Epithelial cell of esophagus (primary cell): ENCODE data around the gene ICAM1.

Experiments
- DNase-seq: peaks from one replicate; pipeline ENCODE4 v3.0.0; 2010; ENCODE audit warnings: low read depth
- H3K4me3 ChIP-seq: 2 replicates; pipeline ENCODE4 v1.5.1; 2011; ENCODE audit warnings: mild to moderate bottlenecking, low read length, control low read depth
- CTCF ChIP-seq: IDR thresholded peaks from 2 replicates; pipeline ENCODE4 v1.5.1; 2011; ENCODE audit warnings: low read depth, mild to moderate bottlenecking, low read length, control low read depth, inconsistent platforms; ENCODE audit not compliant: insufficient read depth; ENCODE audit errors: missing control alignments

ICAM1 gene

DNA sequence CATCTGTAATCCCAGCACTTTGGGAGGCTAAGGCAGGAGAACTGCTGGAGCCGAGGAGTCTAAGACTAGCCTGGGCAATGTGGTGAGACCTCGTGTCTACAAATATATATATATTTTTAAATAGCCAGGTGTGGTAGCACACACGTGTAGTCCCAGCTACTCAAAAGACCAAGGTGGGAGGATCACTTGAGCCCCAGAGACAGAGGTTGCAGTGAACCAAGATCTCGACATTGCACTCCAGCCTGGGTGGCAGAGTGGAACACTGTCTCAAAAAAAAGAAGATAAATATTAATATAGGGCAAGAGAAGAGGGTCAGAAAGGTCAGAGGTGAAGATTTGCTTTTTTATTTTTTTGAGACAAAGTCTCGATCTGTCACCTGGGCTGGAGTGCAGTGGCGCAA lies 24.4 kb upstream of the ICAM1 start:
- no peak for DNase-seq
- no peak overlapping the region for H3K4me3 ChIP-seq
- TF ChIP-seq CTCF = no peak

- no peak for TF ChIP-seq CTCF
- peak within 1 kb of the TSS; percentile 96 for H3K4me3 ChIP-seq
- peak; percentile 99 for DNase-seq
These were observed 18.9 kb upstream of the ICAM1 start, which contains the start of gene MRPL4 for GRCh38 chr19:10251792-10252694. Gene MRPL4, plus strand, starts transcription at chr19:10252214. Its CDS starts 40 bp downstream, at chr19:10252254.

- TF ChIP-seq CTCF = no peak
- DNase-seq = no peak
- H3K4me3 ChIP-seq = peak overlapping the region; percentile 96
These were observed 18.2 kb upstream of the ICAM1 start for GRCh38 chr19:10252707-10253106.

GRCh38 chr19:10254244-10254643 lies 16.7 kb upstream of the ICAM1 start:
- TF ChIP-seq CTCF = no peak
- no peak for DNase-seq
- H3K4me3 ChIP-seq = no peak overlapping the region

DNA sequence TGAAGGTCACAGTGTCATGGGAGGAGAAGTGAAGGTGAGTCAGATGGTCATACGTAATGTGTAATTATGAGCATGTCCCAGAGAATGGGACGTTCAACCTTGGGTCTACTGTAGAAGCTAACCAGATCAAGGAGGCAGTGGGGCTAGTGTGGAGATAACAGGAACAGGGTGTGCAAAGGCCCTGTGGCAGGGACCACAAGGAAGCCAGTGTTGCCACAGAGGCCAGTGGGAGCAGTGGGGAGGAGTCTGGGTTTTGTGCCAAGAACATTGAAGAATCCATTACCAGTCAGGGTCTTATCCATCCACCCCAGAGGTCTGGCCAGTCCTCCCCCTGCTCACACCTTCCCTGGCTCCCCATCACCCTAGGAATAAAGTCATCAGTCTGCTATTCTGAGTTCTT lies 15.6 kb upstream of the ICAM1 start:
- H3K4me3 ChIP-seq = no peak overlapping the region
- no peak for TF ChIP-seq CTCF
- no peak for DNase-seq

DNA sequence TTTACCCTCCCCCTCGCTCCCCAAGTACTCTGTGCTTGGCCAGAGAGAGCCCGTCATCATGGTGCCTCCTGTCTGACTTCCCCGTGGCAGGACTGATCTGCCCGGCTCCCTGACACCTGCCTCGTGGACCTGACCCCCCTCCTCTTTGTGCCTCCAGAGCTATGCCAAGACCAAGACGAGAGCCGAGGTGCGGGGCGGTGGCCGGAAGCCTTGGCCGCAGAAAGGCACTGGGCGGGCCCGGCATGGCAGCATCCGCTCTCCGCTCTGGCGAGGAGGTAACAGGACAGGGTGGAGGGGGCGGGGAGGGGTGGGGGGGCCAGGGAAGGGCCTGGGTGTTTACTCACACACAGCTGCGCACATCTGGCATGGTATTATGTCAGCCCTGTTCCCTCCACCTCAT lies 14.4 kb upstream of the ICAM1 start:
- TF ChIP-seq CTCF = no peak
- no peak overlapping the region for H3K4me3 ChIP-seq
- DNase-seq = no peak

GRCh38 chr19:10256970-10257615 lies 13.8 kb upstream of the ICAM1 start:
- no peak overlapping the region for H3K4me3 ChIP-seq
- no peak for DNase-seq
- TF ChIP-seq CTCF = no peak
